MM.1S (cell line): ENCODE results near the gene NAALADL1.

Source experiments
- EZH2 ChIP-seq: fragments of 300-600 bp; sonication (generic); optimal IDR thresholded peaks from 2 replicates; pipeline ENCODE3; 2017; ENCODE audit warnings: low read depth, mild to moderate bottlenecking, antibody characterized with exemption, low read length, mixed read lengths
- EZH2phosphoT487 ChIP-seq: fragments of 300-600 bp; sonication (generic); IDR thresholded peaks from 2 replicates; pipeline ENCODE4 v1.6.1; 2018; ENCODE audit warnings: antibody characterized with exemption, low read length

GRCh38 chr11:65084598-65085375 is 26.4 kb upstream of the NAALADL1 start:
- no peak for TF ChIP-seq EZH2phosphoT487
- no peak for TF ChIP-seq EZH2
